ENCODE results near the gene CAB39. TPM values are rescaled to one million over a fixed set of nuclear protein-coding genes. Genes with fewer than 3 reads are reported as not detected.

Gene CAB39
- total and polyA plus RNA-seq, 2 experiments from 2014 or later = 31.9 to 36.2 TPM

GRCh38 chr2:230691005-230691647 is 21.5 kb upstream of the CAB39 start:
- TF ChIP-seq CTCF (IDR thresholded peaks at IDR 0.05; ENCODE audit: low read depth, low read length) = no peak
- no peaks in the 10 kb centered on the region for H3K27me3 ChIP-seq
- H3K4me3 ChIP-seq = no peak overlapping the region
- H3K27ac ChIP-seq = no peak overlapping the region
- H3K4me1 ChIP-seq (ENCODE audit: low read depth) = no peaks in the 10 kb centered on the region
- DNase-seq (ENCODE audit: low read depth in 1 of 2, low spot score in 1 of 2) = peak in 1 of 2 donors; percentile 54
- H3K9me3 ChIP-seq (ENCODE audit: low read depth) = no peaks in the 10 kb centered on the region
- no peaks in the 10 kb centered on the region for H3K36me3 ChIP-seq

DNA sequence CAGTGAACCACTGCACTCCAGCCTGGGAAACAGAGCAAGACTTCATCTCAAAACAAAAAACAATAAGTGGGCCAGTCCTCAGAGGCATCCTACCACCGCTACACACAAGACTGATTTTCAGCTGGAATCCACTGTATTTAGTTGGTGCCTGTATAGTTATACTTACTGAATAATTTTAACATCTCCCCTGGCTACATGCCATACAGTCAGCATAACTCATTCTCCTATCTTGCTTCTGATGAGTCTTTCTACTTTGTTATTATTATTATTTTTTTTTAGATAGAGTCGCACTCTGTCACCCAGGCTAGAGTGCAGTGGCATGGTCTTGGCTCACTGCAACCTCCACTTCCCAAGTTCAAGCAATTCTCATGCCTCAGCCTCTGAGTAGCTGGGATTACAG is 19.9 kb upstream of the CAB39 start:
- Histone ChIP-seq H3K9me3 (ENCODE audit: low read depth) (no peaks in the 10 kb centered on the region), H3K4me3 (no peak overlapping the region), H3K36me3 (no peaks in the 10 kb centered on the region), H3K27me3 (no peaks in the 10 kb centered on the region), H3K4me1 (ENCODE audit: low read depth) (no peaks in the 10 kb centered on the region), H3K27ac (no peak overlapping the region)
- DNase-seq (ENCODE audit: low read depth in 1 of 2, low spot score in 1 of 2) = no peak
- TF ChIP-seq CTCF (IDR thresholded peaks at IDR 0.05; ENCODE audit: low read depth, low read length) = no peak

- TF ChIP-seq CTCF (IDR thresholded peaks at IDR 0.05; ENCODE audit: low read depth, low read length) = no peak
- no peaks in the 10 kb centered on the region for H3K27me3 ChIP-seq
- DNase-seq (ENCODE audit: low read depth in 1 of 2, low spot score in 1 of 2) = no peak
- H3K4me3 ChIP-seq = no peak overlapping the region
- no peaks in the 10 kb centered on the region for H3K9me3 ChIP-seq (ENCODE audit: low read depth)
- no peaks in the 10 kb centered on the region for H3K36me3 ChIP-seq
- H3K27ac ChIP-seq = no peak overlapping the region
- H3K4me1 ChIP-seq (ENCODE audit: low read depth) = no peaks in the 10 kb centered on the region
Measured at GRCh38 chr2:230693411-230693810, 19.2 kb upstream of the CAB39 start.

DNA sequence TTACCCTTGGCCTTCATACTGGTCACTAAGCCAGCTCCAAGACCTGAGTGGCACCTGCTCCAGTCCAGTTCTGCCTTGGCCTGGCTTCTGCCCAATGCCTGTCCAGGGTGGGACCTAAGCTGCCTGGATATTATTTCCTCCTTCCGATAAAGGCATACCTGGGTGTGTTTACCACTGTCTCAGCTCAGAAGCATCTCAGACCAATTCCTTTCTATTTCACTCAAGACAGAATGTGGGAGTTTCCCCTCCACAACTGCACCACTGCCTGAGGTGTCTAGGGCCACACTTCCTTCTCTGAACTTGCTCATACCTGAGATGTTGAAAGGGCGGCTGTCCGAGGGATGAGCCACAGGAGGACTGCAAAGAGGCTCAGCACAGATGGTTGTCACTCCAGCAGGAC is 18.4 kb upstream of the CAB39 start:
- no peaks in the 10 kb centered on the region for H3K27me3 ChIP-seq
- no peaks in the 10 kb centered on the region for H3K36me3 ChIP-seq
- no peaks in the 10 kb centered on the region for H3K4me1 ChIP-seq (ENCODE audit: low read depth)
- no peak overlapping the region for H3K4me3 ChIP-seq
- DNase-seq (ENCODE audit: low read depth in 1 of 2, low spot score in 1 of 2) = no peak
- no peak for TF ChIP-seq CTCF (IDR thresholded peaks at IDR 0.05; ENCODE audit: low read depth, low read length)
- no peak overlapping the region for H3K27ac ChIP-seq
- H3K9me3 ChIP-seq (ENCODE audit: low read depth) = no peaks in the 10 kb centered on the region

DNA sequence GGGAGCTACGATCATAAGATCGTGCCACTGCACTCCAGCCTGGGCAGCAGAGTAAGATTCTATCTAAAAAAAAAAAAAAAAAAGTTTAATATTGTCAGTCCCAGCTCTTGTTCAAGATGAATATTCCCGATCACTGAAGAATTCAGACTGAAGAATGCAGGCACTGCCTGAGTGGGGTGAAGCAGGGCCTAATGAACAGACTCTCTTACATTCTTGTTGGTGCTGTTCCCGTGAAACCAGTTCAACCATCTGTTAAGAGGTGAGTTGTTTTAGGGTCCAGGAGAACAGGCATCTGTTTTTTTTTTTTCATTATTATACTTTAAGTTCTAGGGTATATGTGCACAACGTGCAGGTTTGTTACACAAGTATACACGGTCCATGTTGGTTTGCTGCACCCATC is 17.1 kb upstream of the CAB39 start:
- Histone ChIP-seq H3K36me3 (no peaks in the 10 kb centered on the region), H3K9me3 (ENCODE audit: low read depth) (no peaks in the 10 kb centered on the region), H3K4me1 (ENCODE audit: low read depth) (no peaks in the 10 kb centered on the region), H3K4me3 (no peak overlapping the region), H3K27ac (no peak overlapping the region), H3K27me3 (no peaks in the 10 kb centered on the region)
- no peak for DNase-seq (ENCODE audit: low read depth in 1 of 2, low spot score in 1 of 2)
- TF ChIP-seq CTCF (IDR thresholded peaks at IDR 0.05; ENCODE audit: low read depth, low read length) = no peak

All from cardiac muscle cell (in vitro differentiated cells and primary cell).